HG02981 (cell line): ENCODE results near the gene RFX3.

Experiments
- ATAC-seq: cut with Tn5 transposase; IDR thresholded peaks from one replicate; pipeline ENCODE4 v1.9.1; 2021; ENCODE audit warnings: mild to moderate bottlenecking, moderate library complexity; ENCODE audit not compliant: unreplicated experiment

Gene RFX3

DNA sequence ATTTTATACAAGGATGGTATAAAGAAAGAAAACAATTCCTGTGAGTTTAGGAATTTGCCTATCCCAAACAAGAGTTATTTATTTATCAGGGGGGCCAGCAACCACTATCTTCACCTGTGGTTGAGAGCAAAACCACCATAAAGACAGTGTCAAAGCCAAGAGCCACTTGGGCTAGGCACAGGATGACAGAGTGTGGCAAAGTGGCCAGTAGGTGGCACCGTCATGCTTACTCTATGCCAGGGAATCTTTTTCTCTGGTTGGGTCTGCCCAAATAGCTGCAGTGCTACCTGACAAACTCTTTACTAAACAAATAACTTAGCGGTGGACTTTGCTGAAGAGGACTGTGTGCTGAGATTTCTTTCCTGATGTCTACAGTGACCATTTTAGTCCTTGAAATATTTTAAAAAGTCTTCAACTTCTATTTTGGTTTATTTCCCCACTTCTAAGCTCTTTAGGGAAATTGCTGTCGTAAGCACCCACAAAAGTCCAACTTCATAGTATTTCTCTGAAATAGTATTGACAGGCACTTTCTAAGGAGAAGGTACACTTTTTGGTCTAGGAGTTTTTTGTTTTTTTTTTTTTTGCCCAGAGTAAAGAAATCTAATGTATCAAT lies 285.0 kb downstream of the RFX3 start:
- peak; percentile 88 for ATAC-seq

DNA sequence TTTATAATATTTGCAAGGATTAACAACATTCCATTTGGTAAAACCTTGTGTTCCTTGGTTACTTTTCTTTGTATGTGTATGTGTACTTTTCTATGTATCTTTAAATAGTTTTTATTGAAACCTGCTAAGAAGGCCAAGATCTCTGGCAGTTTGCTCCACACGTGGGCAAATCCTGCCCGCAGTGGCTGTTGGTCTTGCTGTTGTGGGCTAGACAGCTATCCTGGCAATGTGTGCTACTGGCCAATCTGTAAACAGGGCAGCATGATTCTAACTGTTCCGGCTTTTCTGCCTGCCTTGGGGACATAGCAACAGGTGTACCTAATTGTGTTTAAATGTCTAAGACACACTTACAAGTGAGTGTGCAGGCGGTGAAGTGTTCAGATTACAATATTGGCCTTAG lies 286.6 kb downstream of the RFX3 start:
- ATAC-seq, result no peak

DNA sequence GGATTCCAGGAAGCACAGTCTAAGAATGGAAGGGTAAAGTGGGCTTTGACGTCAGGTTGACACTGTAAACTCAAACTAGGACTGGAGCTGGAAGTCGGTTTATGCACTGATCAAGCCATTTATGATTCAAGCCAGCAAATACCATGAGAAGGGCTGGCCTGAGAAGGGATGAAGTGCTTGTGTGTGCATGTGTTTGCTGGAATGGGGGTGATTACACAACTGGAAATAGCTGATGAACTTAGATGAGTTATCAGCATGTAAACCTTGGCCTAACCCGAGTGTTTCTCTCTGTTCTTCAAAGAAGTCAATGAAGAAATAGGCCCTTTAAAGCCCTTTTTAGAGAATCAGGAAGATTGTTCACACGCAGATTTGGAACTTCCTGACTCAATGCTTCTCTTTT lies 287.6 kb downstream of the RFX3 start:
- ATAC-seq, result no peak

DNA sequence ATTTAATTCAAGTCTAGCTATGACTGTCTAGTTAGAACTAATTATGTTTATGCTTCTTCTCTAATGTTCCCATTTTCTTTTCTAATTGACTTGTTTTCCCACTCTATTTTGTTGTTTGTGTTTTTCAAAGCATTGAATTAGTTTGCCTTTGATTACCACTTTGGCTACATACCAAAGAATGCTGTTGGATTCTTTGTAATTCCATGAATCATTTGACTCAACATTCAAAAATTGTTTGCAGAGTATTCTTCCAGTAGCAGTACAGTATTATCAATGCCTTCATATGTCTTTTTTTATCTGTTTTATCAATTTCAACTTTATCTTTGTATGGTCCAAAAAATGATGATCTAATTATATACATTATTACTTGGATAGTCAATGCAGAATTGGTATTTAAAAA lies 288.7 kb downstream of the RFX3 start:
- ATAC-seq, result no peak

DNA sequence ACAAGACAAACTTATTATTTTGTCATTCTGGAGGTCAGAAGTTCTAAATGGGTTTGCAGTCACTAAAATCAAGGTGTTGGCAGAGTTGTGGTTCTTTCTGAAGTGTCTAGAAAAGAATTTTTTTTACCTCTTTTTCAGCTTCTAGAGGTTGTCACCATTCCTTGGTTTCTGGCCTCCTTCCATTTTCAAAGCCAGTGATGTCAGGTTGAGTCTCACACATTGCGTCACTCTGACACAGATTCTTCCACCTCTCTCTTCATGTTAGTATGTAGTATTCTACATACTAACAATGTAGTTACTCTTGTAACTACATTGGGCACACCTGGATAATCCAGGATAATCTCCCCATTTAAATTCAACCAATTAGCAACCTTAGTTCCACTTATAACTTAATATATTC lies 290.3 kb downstream of the RFX3 start:
- no peak for ATAC-seq

DNA sequence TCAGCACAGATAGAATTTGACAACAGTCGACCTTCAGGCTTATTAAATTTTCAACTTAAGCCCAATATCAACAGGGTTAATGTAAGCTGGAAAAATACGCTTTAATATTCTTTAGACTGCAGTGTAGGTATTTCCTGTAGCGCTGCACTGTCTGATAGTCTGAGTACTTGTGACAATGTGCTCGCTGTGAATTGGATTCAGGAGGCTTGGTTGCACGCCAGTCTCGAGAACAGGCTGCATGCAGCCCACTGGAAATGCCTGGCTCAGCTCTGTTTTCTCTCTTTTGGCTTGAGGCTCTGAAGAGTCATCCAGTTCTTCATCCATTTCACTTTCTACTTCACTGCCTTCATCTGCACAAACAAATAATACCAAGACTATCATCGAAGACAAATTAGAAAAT lies 300.9 kb downstream of the RFX3 start:
- ATAC-seq, result no peak

DNA sequence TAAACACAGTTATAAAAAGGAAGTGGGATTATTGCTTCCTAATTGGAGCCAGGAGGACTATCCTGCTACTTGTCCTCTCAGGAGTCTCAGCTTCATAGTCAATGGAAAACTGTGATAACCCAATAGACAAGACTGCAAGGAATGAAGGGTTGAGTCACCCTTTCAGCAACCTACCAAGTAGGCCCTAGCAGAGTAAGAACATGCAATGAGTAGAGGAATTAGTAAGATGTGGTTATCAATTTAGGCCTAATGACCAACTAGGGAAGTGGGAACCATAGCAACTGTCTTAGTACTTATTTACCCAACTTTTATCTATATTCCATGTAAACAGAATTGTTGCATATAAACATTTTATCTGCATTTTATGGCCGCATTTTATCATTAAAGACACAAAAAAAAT lies 310.1 kb downstream of the RFX3 start:
- peak; percentile 67 for ATAC-seq

DNA sequence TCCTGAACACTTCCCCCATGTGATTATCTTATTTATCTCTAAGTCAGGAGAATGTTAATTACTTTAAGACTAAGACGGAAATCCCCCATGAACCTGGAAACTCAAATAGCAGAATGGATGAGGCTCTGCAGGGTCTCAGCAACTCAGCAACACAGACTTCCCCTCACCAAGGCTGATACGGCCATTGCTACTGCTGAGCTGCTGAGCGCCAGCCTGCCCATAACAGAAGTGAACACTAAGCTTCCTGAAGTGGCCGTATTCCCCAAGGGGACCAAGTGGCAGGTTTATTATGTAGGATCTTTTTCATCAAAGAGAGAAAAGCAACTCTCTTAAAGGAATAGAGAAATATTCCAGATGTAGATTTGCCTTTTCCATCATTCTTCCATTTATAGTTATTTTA lies 311.1 kb downstream of the RFX3 start:
- ATAC-seq, result no peak

DNA sequence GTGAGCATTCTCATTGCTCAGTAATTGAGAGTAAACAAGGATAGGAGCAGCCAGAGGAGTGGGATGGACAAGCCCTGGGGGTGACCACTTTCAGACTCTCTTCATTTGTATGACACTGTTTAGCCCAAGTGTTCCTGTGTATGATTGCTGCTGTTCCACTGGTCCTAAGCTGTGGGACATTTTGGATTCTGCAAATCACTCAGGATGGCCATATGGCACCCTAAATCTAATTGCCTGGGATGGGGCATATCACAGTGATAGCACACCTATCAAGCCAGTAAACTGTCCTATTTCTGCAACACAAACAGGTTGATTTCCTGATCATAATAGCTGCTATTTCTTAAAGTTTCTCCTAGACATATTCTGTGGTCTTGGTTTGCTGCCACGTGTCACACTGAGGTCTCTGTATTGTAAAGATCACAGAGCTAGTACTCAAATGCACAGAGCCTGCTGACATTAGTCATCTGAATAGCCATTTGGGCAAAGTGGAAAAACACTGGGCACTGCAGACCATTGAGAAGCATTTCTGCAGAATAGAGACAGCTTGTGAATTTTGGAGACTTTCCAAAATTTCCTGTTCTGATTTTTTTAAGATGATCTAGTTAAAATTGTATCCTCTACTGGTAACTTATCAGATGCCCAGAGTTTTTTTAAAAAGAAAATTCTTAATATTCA lies 320.2 kb downstream of the RFX3 start:
- no peak for ATAC-seq

DNA sequence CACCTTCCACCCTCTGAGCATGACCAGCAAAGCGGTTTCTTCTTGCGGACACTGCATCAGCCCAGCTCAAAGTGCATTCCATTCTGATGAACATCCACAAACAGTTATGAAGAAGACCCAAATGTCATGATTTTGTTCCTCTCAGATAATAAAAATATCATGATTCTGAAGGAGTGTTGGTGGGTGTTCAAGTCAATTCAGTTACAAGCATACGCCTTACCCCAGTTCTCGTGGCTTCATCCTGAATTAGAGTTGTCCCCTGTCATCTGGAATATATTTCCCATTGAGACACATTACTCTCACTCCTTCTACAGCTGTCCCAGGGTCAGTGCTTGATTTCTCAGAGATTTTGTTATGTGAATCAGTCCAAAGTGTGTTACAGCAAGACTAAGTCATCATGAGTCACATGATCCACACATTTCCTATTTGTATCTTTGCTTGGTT lies 325.4 kb downstream of the RFX3 start:
- no peak for ATAC-seq

DNA sequence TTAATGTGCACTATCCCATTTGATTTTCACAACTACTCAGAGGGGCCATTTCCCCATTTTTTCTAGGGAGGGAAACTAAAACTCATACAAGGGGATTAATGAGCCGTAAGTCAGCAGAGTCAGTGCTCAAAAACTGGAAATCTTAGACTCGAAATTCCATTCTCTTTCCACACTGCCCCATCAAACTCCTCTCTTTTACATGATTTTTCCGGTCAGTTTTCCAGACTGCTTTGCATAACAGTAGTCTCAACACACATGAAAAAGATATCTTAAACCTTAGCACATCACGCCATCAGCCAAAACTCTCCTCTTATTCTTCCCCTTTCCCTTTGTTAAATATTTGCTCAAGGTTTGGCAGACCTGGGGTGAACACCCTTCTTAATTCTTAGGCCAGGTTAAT lies 332.0 kb downstream of the RFX3 start:
- no peak for ATAC-seq

DNA sequence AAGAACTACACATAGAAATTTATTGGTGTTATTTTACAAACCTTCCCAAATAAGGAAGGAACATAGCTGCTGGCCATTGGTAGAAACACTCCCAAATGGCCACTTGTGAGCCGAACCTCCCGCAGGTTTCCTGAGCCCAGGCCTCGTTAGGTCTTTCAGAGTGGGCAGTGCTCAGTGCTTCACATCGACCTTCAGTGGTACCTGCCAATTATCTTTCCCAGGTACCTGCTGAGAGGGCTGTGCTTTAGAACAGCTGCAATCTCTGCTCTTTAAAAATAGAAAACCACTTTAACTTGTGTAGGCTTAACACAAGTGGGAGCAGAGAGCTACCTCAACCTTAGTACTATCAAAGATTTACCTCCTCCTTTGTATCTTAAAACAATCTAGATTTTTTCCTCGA lies 334.1 kb downstream of the RFX3 start:
- no peak for ATAC-seq

DNA sequence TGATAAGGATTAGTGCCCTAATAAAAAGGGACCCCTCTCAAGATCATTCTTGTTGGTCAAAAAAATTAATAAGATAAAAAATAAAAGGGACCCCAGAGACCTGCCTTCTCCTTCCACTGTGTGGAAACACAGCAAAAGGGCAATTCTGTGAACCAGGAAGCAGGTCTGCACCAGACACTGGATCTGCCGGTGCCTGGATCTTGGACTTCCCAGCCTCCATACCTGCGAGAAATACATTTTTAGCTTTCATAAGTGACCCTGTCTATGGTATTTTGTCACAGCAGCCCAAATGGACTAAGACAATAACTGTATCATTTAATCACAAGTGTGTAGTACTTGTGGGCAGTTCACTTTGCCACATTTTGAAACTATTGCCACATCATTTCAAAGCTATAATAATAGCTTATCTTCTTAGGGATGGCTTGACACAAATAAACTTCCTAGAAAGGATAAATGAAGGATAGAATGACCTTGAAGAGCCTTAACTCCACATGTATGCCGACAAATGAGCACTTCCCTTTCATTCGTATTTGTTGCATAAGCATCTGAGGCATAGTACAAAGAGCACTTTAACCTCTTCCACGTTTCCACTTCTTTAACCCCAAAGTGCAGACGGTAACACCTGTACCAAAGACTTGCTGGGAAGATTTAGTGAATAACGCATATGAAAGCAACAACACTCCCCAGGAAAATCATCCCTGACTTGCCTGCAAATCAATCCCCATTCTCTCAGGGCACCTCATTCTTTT lies 336.5 kb downstream of the RFX3 start:
- ATAC-seq, result no peak

DNA sequence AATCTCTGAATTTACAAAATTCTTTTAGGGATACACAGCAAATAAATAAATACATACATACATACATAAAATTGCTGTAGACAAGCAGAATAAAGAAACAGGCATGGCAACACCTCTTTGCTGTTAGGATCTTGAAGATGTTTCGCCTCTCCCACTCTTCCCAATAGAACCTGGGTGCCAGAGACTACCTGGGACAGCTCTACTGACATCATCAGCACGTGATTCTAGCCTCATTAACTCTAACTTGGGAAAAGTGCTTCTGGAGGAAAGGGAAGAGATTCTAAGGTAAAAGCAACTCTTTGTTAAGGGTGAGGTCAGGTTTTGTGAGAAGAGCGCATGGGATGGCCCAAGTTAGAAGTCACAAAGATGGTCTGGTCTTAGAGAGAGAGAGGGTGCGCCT lies 339.1 kb downstream of the RFX3 start:
- ATAC-seq, result no peak

DNA sequence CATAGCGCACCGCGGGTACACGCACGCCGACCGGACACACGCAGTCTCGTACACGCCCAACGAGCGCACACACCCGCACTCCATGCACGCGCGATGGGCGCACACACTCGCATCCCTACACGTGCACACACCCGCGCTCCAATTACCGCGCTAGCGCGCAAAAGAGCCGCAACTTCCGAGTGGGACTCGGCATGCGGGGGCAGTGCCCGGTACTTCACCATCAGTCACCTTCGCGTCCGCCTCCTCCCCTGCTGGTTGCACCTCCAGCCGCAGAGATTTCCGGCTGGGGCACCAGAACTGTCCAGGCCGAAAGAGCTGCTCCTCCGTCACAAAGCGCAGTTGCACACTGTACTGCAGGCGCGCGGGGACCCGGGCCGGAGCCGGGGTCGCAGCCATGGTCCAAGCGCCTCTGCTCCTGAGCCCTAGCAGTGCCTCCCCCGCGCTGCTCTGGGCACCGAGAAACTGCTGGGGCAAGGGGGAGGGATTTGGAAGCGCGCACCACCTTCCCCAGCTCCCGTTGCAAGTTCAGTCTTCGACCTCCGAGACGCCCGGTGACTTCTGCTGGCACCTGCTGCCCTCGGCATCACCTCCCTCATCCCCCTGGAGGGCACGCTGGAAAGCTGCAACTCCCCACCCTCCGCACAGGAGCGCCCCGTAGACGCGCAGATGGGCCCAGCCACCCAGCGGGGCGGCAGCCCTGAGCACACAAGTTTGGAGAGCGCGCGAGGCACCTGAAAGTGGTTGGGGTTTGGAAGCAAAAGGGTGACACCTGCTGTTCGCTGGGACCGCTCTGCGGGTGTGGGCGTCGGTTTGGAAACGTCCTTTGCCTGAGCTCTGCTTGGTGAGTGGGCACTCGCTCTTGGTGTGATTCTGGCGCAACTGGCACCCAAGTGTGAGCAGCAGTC lies 344.5 kb downstream of the RFX3 start:
- ATAC-seq, result peak; percentile 60

DNA sequence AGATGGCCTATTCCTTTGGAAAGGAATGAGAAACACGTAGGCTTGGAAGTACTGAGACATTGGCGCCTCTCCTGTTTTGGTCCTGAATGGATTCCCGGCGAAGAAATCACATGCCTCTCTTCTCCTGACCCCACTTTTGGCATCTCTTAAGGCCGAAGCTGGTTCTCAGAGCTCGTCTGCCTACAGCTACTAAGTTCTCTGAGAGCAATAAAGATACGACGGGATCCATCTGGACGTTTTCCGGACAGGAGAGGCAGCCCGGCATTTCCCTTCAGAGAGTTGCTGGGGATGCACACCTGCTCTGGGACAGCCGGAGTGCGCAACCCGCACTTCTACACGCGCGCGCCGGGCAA lies 345.1 kb downstream of the RFX3 start:
- no peak for ATAC-seq

DNA sequence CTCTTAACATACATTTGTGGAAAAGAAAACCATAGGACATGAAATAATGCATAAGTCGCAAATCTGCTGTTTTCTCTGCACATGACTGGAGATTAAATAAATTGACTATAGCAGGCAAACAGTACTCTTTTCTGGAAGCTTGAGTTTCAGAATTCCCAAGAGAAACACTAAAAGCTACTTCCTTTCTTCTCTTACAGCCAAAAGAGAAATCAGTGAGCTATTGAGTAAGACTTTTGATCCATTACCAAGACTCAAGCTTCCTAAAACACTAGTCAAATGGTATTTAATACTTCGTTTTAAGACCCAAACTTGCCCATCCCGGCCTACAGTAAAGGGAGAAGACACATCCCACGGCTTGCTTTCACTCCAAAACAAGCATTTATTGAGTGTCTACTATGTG lies 346.1 kb downstream of the RFX3 start:
- no peak for ATAC-seq

DNA sequence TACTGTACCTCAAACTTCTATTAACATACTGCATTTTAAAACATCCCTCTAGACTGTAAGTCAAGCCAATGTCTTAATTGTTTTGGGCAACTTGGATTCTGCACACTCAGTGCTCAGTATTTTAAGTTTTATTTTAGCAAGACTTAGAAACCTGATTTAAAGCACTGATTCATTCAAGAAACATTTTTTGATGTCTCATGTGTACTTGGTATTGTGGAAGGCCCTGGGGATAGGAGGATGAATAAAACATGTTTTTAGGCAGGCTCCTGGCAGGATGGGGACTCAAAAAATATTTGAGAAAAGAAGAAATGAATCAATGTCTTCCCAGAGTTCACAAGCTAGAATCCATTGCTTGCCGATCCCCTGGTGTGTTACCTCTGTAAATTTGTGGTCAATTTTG lies 347.9 kb downstream of the RFX3 start:
- ATAC-seq, result no peak

DNA sequence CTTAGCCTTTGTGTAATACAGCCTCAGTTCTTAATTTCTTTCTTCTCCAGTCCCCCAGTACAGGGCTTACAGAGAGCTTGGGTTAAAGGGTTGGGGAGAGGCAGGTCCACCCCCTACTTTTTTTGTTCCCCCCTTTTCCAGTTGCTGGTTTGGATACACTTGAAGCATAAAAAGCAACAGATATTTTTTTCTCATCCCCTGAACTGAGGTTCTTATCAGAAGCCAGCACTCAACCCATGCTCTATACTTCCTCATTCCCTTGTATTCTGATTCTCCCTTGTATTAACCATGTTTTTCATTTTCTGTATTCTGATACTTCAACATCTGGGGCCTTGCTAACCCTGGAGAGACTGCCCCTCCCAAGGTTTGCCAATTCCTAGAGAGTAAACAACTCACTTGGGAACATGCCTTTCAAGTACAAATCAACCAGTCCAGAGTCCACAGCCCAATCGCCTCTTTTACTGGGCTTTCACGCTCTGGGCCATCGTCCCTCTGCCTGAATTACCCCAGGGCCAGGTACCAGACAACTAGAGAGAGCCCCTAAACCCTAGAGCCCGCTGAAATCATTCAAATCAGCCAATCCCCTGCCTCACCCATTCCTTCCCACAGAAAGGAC lies 348.5 kb downstream of the RFX3 start:
- no peak for ATAC-seq

DNA sequence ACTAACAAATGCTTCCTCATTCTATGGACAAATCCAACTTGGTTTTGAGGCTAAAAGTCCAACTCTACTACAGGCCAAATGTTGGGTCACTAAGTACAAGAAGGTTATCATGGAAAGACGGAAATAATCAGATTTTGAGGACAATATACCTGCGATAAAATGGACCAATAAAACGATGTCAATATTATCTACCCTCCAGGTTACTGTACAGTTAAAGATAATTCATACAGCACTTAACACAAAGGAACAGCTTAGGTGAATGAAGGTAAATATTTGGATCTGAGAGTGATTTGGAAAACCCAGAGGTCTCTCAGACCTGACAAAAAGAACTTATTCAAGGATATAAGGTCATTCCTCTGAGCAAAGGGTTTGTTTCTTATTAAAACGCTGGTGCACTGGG lies 352.4 kb downstream of the RFX3 start:
- no peak for ATAC-seq

DNA sequence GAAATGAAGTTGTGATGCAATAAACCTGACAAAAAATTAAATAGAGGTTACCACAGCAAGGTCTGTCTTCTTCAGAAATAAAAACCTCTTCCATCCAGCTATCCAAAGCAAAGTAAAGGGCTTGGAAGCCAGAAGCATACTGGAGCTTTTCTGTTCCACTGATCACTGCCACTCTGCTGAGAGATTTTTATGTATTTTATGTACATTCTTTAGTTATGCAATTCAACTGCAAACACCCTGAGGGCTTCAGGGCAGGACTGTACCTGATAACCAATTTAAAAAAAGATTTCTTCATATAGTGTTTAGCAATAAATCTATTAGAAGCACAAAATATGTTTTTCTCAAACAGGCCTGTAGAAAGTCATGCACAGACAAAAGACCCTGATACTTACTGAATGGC lies 355.0 kb downstream of the RFX3 start:
- no peak for ATAC-seq
